B cell (primary cell): ENCODE results near the gene NAPB. TPM values are rescaled to one million over a fixed set of nuclear protein-coding genes. Genes with fewer than 3 reads are reported as not detected.
A peak's percentile ranks its signal among the peaks of the same experiment; 100 is the strongest.

Experiments
- ATAC-seq: fragments of 200-7000 bp; cut with Tn5 transposase; one replicate; pipeline ENCODE4 v1.10.0; 2021; ENCODE audit warnings: low read depth, mild to moderate bottlenecking, moderate number of reproducible peaks, moderate library complexity
- CTCF ChIA-PET: fragments of 350-600 bp; sonication (Branson Sonifier 250); formaldehyde crosslinking; loops from one replicate; lab custom pipeline; 2021; ENCODE audit warnings: antibody characterized with exemption, inconsistent platforms; lab: Charles Lee
- POLR2A ChIA-PET: fragments of 350-600 bp; sonication (Branson Sonifier 250); formaldehyde crosslinking; loops from one replicate; lab custom pipeline; 2021; ENCODE audit warnings: antibody characterized with exemption; lab: Charles Lee
- DNase-seq: peaks from one replicate; pipeline ENCODE4 v3.0.0; 2013
- H2AFZ ChIP-seq: 2 replicates; pipeline ENCODE4 v1.6.1; 2012; ENCODE audit warnings: mild to moderate bottlenecking, low read depth, low read length; ENCODE audit not compliant: insufficient read depth, poor library complexity, severe bottlenecking
- H3K27ac ChIP-seq, 2 donors: 1 replicate in 1 of 2; 2 replicates in 1 of 2; pipeline ENCODE4 v1.5.1; 2012 to 2013; ENCODE audit warnings: low read length in 2 of 2, mild to moderate bottlenecking in 2 of 2, moderate library complexity in 1 of 2
- H3K27me3 ChIP-seq, 4 experiments: fragments of 200-600 bp in 1 of 4; sonication (generic) in 1 of 4; replicated peaks in 1 of 4; 1 replicate in 2 of 4; 2 replicates in 2 of 4; pipeline versions ENCODE4 v1.6.1 to v1.7.0; 2013 to 2016; ENCODE audit warnings: low read length in 3 of 4, mild to moderate bottlenecking in 2 of 4, mixed read lengths in 1 of 4, moderate library complexity in 1 of 4; ENCODE audit not compliant: insufficient read depth in 4 of 4, control insufficient read depth in 3 of 4; ENCODE audit errors: control extremely low read depth in 1 of 4
- H3K36me3 ChIP-seq, 2 experiments: replicated peaks in 1 of 2; 1 replicate in 1 of 2; 2 replicates in 1 of 2; pipeline versions ENCODE4 v1.6.1 to v1.7.1; 2013; ENCODE audit warnings: low read length in 1 of 2; ENCODE audit not compliant: insufficient read depth in 2 of 2, control insufficient read depth in 1 of 2; ENCODE audit errors: control extremely low read depth in 1 of 2, extremely low read depth in 1 of 2
- H3K4me1 ChIP-seq, 2 donors: fragments of 200-600 bp in 1 of 2; sonication (generic) in 1 of 2; 1 replicate in 1 of 2; 2 replicates in 1 of 2; pipeline versions ENCODE4 v1.5.1 to v1.6.1; 2013 to 2017; ENCODE audit warnings: low read length in 2 of 2; ENCODE audit not compliant: control insufficient read depth in 2 of 2, insufficient read depth in 2 of 2
- H3K4me2 ChIP-seq: replicated peaks from 2 replicates; pipeline ENCODE3; 2012; ENCODE audit warnings: mild to moderate bottlenecking, low read depth, low read length; ENCODE audit not compliant: poor library complexity, severe bottlenecking
- H3K4me3 ChIP-seq, 5 experiments: fragments of 200-600 bp in 1 of 5; sonication (generic) in 1 of 5; 1 replicate in 3 of 5; 2 replicates in 2 of 5; pipeline versions ENCODE4 v1.5.1 to v1.7.0; 2011 to 2016; ENCODE audit warnings: low read length in 4 of 5, mild to moderate bottlenecking in 4 of 5, low read depth in 2 of 5, control low read depth in 1 of 5, moderate library complexity in 1 of 5; ENCODE audit not compliant: insufficient read depth in 1 of 5; ENCODE audit errors: control extremely low read depth in 1 of 5, extremely low read depth in 1 of 5
- H3K79me2 ChIP-seq: fragments of 200-600 bp; sonication (generic); one replicate; pipeline ENCODE4 v1.6.0; 2016; ENCODE audit warnings: low read length; ENCODE audit not compliant: control insufficient read depth, insufficient read depth
- H3K9ac ChIP-seq: fragments of 200-600 bp; sonication (generic); 2 replicates; pipeline ENCODE4 v1.6.1; 2017; ENCODE audit warnings: mild to moderate bottlenecking, low read length, moderate library complexity
- H3K9me3 ChIP-seq, 3 donors: one replicate each; pipeline versions ENCODE4 v1.6.1 to v1.7.1; 2013; ENCODE audit warnings: low read length in 2 of 3; ENCODE audit not compliant: control insufficient read depth in 2 of 3, insufficient read depth in 1 of 3; ENCODE audit errors: control extremely low read depth in 1 of 3
- H4K20me1 ChIP-seq: 2 replicates; pipeline ENCODE4 v1.6.0; 2012; ENCODE audit warnings: mild to moderate bottlenecking, low read length; ENCODE audit not compliant: insufficient read depth, control insufficient read depth, poor library complexity, severe bottlenecking
- H3K27ac Mint-ChIP-seq: one replicate; pipeline ENCODE4 v1.8.0; 2021; ENCODE audit warnings: mixed read lengths
- H3K27me3 Mint-ChIP-seq: one replicate; pipeline ENCODE4 v1.8.0; 2021; ENCODE audit warnings: mixed read lengths
- H3K4me1 Mint-ChIP-seq: one replicate; pipeline ENCODE4 v1.8.0; 2021; ENCODE audit warnings: mixed read lengths
- H3K4me3 Mint-ChIP-seq: one replicate; pipeline ENCODE4 v1.8.0; 2021; ENCODE audit warnings: mixed read lengths
- H3K9me3 Mint-ChIP-seq: one replicate; pipeline ENCODE4 v1.8.0; 2022; ENCODE audit warnings: mixed read lengths; ENCODE audit not compliant: insufficient read depth
- EZH2 ChIP-seq: IDR thresholded peaks from 2 replicates; pipeline ENCODE4 v1.6.1; 2012; ENCODE audit warnings: borderline replicate concordance, low read depth, mild to moderate bottlenecking, moderate library complexity, low read length; ENCODE audit not compliant: insufficient read depth, poor library complexity, severe bottlenecking
- WGBS: methylation state at CpG from one replicate; pipeline ENCODE4 v1.1.5; 2013; ENCODE audit warnings: missing lambda C conversion rate; ENCODE audit not compliant: insufficient coverage; 5-methylcytosine and 5-hydroxymethylcytosine counted together
- intact Hi-C: fragments of 100-400 bp; cut with micrococcal nuclease; formaldehyde crosslinking; loops from one replicate; pipeline ENCODE4 v1.10.0; 2022
- polyA plus RNA-seq: library from polyadenylated mRNA; depleted of rRNA; stranded (reverse); fragments of >200 nt; gene quantifications from 2 replicates; pipeline ENCODE4 v1.2.3, GENCODE V29; 2012
- total RNA-seq, 2 donors: library from RNA; stranded (reverse); fragments of 120-200 nt in 1 of 2; gene quantifications; 1 replicate in 1 of 2; 2 replicates in 1 of 2; pipeline versions ENCODE4 v1.2.3 to v1.2.4, GENCODE V29; 2013 to 2022
- TF ChIP-seq, protein P1 (sequence below): fragments of 200-600 bp; IDR thresholded peaks from one replicate; pipeline ENCODE4 v1.8.0; 2022; ENCODE audit warnings: antibody characterized with exemption, mild to moderate bottlenecking

NAPB gene
- total and polyA plus RNA-seq, 2 donors (not counting 1 experiment from before 2014, with no cell fraction given): 4.1 to 13.0 TPM

DNA sequence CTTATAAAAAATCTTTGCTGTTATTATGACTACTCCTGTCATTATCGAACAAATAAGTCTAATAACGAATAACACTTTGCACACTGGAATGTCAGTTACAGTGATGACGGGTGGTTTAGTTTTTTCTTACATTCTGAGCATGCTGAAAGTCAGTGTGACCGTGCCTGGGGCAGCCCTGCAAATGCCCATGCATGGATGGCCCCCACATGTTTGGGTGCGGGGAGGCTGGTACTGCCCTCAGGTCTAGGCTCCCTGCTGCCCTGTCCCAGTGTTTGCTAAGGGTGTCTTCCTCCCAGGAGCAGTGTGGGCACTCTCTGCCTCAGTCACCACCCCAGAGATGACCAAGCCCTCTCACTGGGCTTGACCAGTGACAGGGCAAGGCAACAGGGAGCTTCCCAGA is 21.1 kb upstream of the NAPB start:
- Mint-ChIP-seq H3K9me3 (no peaks in the 10 kb centered on the region), H3K27ac (no peak overlapping the region), H3K27me3 (peaks cover 11% of the 10 kb centered on the region), H3K4me1 (no peaks in the 10 kb centered on the region), H3K4me3 (no peak overlapping the region)
- H3K9ac ChIP-seq: no peak overlapping the region
- 88% methylated on average over 1 of the region's 5 CpGs for WGBS
- no peaks in the 10 kb centered on the region for H3K9me3 ChIP-seq
- DNase-seq (no peak), ATAC-seq (no peak)
- no peaks in the 10 kb centered on the region for H3K79me2 ChIP-seq
- H3K4me1 ChIP-seq: no peaks in the 10 kb centered on the region
- H3K27ac ChIP-seq: no peak overlapping the region
- H4K20me1 ChIP-seq: no peaks in the 10 kb centered on the region
- H2AFZ ChIP-seq: no peak overlapping the region
- H3K27me3 ChIP-seq: no peaks in the 10 kb centered on the region
- ChIA-PET CTCF (interaction anchor here (0.6 to 2.2 kb wide), 6 partner anchors 8 to 397 kb away, joined by 3 to 8 read pairs (median 3); partner anchors contain the start of gene NXT1), POLR2A (no interaction called here)
- intact Hi-C loops: loop anchor here (5.0 kb wide), 2 partner anchors 165 to 555 kb away; partner anchors contain the start of gene CST9
- no peak overlapping the region for H3K4me3 ChIP-seq
- no peak overlapping the region for H3K4me2 ChIP-seq
- no peaks in the 10 kb centered on the region for H3K36me3 ChIP-seq
- TF ChIP-seq, protein P1, sequence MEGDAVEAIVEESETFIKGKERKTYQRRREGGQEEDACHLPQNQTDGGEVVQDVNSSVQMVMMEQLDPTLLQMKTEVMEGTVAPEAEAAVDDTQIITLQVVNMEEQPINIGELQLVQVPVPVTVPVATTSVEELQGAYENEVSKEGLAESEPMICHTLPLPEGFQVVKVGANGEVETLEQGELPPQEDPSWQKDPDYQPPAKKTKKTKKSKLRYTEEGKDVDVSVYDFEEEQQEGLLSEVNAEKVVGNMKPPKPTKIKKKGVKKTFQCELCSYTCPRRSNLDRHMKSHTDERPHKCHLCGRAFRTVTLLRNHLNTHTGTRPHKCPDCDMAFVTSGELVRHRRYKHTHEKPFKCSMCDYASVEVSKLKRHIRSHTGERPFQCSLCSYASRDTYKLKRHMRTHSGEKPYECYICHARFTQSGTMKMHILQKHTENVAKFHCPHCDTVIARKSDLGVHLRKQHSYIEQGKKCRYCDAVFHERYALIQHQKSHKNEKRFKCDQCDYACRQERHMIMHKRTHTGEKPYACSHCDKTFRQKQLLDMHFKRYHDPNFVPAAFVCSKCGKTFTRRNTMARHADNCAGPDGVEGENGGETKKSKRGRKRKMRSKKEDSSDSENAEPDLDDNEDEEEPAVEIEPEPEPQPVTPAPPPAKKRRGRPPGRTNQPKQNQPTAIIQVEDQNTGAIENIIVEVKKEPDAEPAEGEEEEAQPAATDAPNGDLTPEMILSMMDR: no peak
- no peak for TF ChIP-seq EZH2

DNA sequence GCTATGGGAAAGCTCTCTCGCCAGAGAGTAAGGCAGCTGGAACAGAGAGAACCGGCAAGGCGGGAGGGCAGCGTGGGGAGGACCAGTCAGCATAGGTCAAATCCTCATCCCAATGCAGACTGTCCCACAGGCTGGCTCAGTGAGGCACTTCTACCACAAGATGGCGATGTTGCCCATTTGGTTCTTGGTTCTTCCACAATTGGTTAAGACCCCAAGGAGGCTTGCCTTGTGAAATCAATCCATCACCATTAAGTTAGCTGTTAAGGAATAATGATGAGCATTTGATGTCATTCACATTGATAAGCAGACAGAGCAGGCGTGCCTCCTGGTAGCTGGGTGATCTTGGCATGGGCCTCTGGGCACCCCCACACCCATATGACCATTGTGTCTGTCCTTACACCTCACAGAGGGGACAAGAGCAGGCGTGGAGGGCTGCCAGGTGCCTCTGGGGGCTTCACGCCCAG is 20.6 kb upstream of the NAPB start:
- H3K36me3 ChIP-seq: no peaks in the 10 kb centered on the region
- POLR2A ChIA-PET: no interaction called here
- H3K4me2 ChIP-seq: no peak overlapping the region
- CTCF ChIA-PET: interaction anchor here (0.6 to 2.2 kb wide), 8 partner anchors 8 to 397 kb away, joined by 3 to 8 read pairs (median 3); partner anchors contain the start of gene NXT1
- no peaks in the 10 kb centered on the region for H3K9me3 ChIP-seq
- no peak overlapping the region for H3K27ac ChIP-seq
- H3K79me2 ChIP-seq: no peaks in the 10 kb centered on the region
- intact Hi-C loops: loop anchor here (5.0 kb wide), 2 partner anchors 165 to 555 kb away; partner anchors contain the start of gene CST9
- WGBS: 32% methylated on average over 6 of the region's 8 CpGs
- peak; percentile 65 for DNase-seq
- ATAC-seq: peak; percentile 41
- Mint-ChIP-seq H3K27me3 (peaks cover 11% of the 10 kb centered on the region), H3K27ac (no peak overlapping the region), H3K9me3 (no peaks in the 10 kb centered on the region), H3K4me3 (no peak overlapping the region), H3K4me1 (no peaks in the 10 kb centered on the region)
- H3K9ac ChIP-seq: no peak overlapping the region
- no peaks in the 10 kb centered on the region for H3K27me3 ChIP-seq
- H3K4me3 ChIP-seq: no peak overlapping the region
- H3K4me1 ChIP-seq: no peaks in the 10 kb centered on the region
- H4K20me1 ChIP-seq: no peaks in the 10 kb centered on the region
- no peak for TF ChIP-seq EZH2
- TF ChIP-seq, protein P1: peak; percentile 87
- no peak overlapping the region for H2AFZ ChIP-seq
